Measurements from ENCODE around the gene RAD51. TPM values are rescaled to one million over a fixed set of nuclear protein-coding genes. Genes with fewer than 3 reads are reported as not detected.

The RAD51 gene
- total and polyA plus RNA-seq, 2 of the 8 experiments (the other 6 are each of a cell fraction or from before 2014, with no cell fraction given), result 32.2 to 42.4 TPM

DNA sequence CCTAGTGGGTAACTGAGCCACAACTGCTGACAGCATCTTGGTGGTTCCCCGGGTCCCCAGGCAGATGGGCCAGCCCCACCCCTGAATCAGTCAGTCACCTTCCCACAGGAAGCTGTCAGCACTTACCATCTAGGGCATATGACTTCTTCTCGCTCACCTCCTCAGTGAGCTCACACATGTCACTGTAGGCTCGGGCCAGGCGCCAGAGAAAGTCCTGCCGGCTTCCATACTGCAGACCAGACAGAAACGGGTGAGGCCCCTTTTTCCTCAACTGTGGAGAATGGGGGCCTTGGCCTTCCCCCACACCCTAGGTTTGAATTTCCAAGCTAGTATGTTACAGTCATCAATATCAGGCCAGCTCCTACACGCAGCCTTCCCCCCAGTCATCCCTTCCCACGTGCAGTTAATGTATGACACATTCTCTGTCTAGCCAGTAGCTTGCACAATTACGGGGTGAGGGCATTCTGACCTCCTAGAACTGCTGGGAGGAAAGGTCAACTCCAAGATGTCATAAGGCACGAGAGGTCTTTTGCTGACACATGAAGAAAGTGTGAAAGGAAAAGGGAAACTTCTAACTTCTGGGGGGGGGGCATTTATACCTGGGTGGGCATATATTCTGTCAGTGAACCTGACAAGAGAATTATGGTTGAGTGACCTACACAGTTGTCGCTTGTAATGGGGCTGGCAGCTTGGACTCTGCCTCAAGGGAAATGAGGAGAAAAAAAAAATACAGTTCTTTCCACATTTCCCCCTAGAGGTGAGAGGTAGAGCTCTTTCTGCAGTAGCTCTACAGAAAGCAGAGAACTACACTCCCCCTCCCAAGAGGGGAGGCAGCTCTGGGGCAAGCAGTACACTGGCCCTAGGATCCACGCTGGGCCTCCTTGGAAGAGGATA lies 49.2 kb downstream of the RAD51 start (continued):
- TF ChIP-seq RAD21 (IDR thresholded peaks at IDR 0.05 in 1 of 2, conservative IDR thresholded peaks at IDR 0.05 in 1 of 2; ENCODE audit: low read depth in 2 of 2, low read length in 2 of 2) (peak in 1 of 2 experiments; percentile 9; a peak in 1 of 4 replicates), TEAD4 (IDR thresholded peaks at IDR 0.05; ENCODE audit: low read depth, low read length) (no peak)
